AG09309 (cell line): Measurements from ENCODE around the gene KNSTRN.

Experiments used
- DNase-seq: peaks from one replicate; pipeline ENCODE4 v3.0.0-alpha.2; 2010; ENCODE audit warnings: low read depth
- H3K4me3 ChIP-seq: 2 replicates; pipeline ENCODE4 v1.5.1; 2011; ENCODE audit warnings: mild to moderate bottlenecking, low read depth, low read length, moderate library complexity; ENCODE audit not compliant: control insufficient read depth
- CTCF ChIP-seq: IDR thresholded peaks from 2 replicates; pipeline ENCODE4 v1.5.1; 2011; ENCODE audit warnings: mild to moderate bottlenecking, low read depth, low read length, inconsistent platforms; ENCODE audit not compliant: insufficient read depth, control insufficient read depth; ENCODE audit errors: missing control alignments

Gene KNSTRN

GRCh38 chr15:40382580-40383456 is at the start of gene KNSTRN:
Gene KNSTRN, plus strand, starts transcription at chr15:40382721. Its CDS starts 115 bp downstream, at chr15:40382836.
- DNase-seq, result peak; percentile 74
- TF ChIP-seq CTCF, result no peak
- H3K4me3 ChIP-seq, result peak within 1 kb of the TSS; percentile 85

GRCh38 chr15:40333922-40334492 is 48.5 kb upstream of the KNSTRN start:
- H3K4me3 ChIP-seq, result no peak overlapping the region
- no peak for TF ChIP-seq CTCF
- no peak for DNase-seq

GRCh38 chr15:40334541-40334940 is 48.0 kb upstream of the KNSTRN start:
- DNase-seq, result no peak
- H3K4me3 ChIP-seq, result no peak overlapping the region
- TF ChIP-seq CTCF, result no peak

GRCh38 chr15:40334941-40335795 is 47.4 kb upstream of the KNSTRN start:
- H3K4me3 ChIP-seq, result no peak overlapping the region
- DNase-seq, result no peak
- no peak for TF ChIP-seq CTCF

- DNase-seq, result no peak
- no peak overlapping the region for H3K4me3 ChIP-seq
- no peak for TF ChIP-seq CTCF
Observed at GRCh38 chr15:40335938-40336743, 46.4 kb upstream of the KNSTRN start.

- H3K4me3 ChIP-seq, result no peak overlapping the region
- TF ChIP-seq CTCF, result no peak
- DNase-seq, result no peak
Observed at GRCh38 chr15:40336744-40337122, 45.8 kb upstream of the KNSTRN start.
